Activated CD8-positive, alpha-beta T cell treated with anti-CD3 and anti-CD28 coated beads for 36 hours (primary cell): ENCODE measurements around the gene KCNJ4. TPM values are rescaled to one million over a fixed set of nuclear protein-coding genes. Genes with fewer than 3 reads are reported as not detected.
A peak's percentile ranks its signal among the peaks of the same experiment; 100 is the strongest.

ENCODE experiments used
- ATAC-seq: fragments of 200-7000 bp; cut with Tn5 transposase; one replicate; pipeline ENCODE4 v1.10.0; 2021; ENCODE audit warnings: mild to moderate bottlenecking, moderate library complexity
- CTCF ChIA-PET: fragments of 350-600 bp; sonication (Branson Sonifier 250); formaldehyde crosslinking; loops from one replicate; lab custom pipeline; 2021; ENCODE audit warnings: antibody characterized with exemption; lab: Charles Lee
- POLR2A ChIA-PET: fragments of 350-600 bp; sonication (Branson Sonifier 250); formaldehyde crosslinking; loops from one replicate; lab custom pipeline; 2021; ENCODE audit warnings: antibody characterized with exemption; lab: Charles Lee
- DNase-seq: peaks from one replicate; pipeline ENCODE4 v3.0.0-alpha.2; 2020
- H3K27ac Mint-ChIP-seq: one replicate; pipeline ENCODE4 v1.8.0; 2021; ENCODE audit warnings: mild to moderate bottlenecking, mixed read lengths
- H3K27me3 Mint-ChIP-seq: one replicate; pipeline ENCODE4 v1.8.0; 2021; ENCODE audit warnings: mixed read lengths
- H3K36me3 Mint-ChIP-seq: one replicate; pipeline ENCODE4 v1.8.0; 2021; ENCODE audit warnings: low read depth, mixed read lengths
- H3K4me1 Mint-ChIP-seq: one replicate; pipeline ENCODE4 v1.8.0; 2021; ENCODE audit warnings: low read depth, mixed read lengths
- H3K4me3 Mint-ChIP-seq: one replicate; pipeline ENCODE4 v1.8.0; 2021; ENCODE audit warnings: mild to moderate bottlenecking, moderate library complexity, mixed read lengths
- H3K9me3 Mint-ChIP-seq: one replicate; pipeline ENCODE4 v1.8.0; 2021; ENCODE audit warnings: mixed read lengths
- intact Hi-C: fragments of 100-400 bp; cut with micrococcal nuclease; formaldehyde crosslinking; loops from one replicate; pipeline ENCODE4 v1.10.0; 2022
- total RNA-seq, 2 experiments: library from RNA; stranded (reverse); gene quantifications; one replicate each; pipeline ENCODE4 v1.2.3, GENCODE V29; 2021
- TF ChIP-seq, protein P1 (sequence below): fragments of 200-600 bp; IDR thresholded peaks from one replicate; pipeline ENCODE4 v1.8.0; 2022; ENCODE audit warnings: antibody characterized with exemption, mild to moderate bottlenecking

KCNJ4 gene
- total RNA-seq, 2 experiments from 2014 or later, result not detected

GRCh38 chr22:38468443-38469305, 13.7 kb upstream of the KCNJ4 start:
- Mint-ChIP-seq H3K4me1 (peaks cover 4% of the 10 kb centered on the region), H3K4me3 (peak overlapping the region; percentile 69), H3K27me3 (peaks cover 25% of the 10 kb centered on the region), H3K9me3 (no peaks in the 10 kb centered on the region), H3K27ac (no peak overlapping the region), H3K36me3 (no peaks in the 10 kb centered on the region)
- DNase-seq, result no peak
- CTCF ChIA-PET, result interaction anchor here (0.9 kb wide), 2 partner anchors 27 to 103 kb away, joined by 3 read pairs; no protein-coding TSS in a partner anchor
- intact Hi-C loops, result no loop called here
- peak; percentile 10 for ATAC-seq
- POLR2A ChIA-PET, result interaction anchor here (0.9 to 2.0 kb wide), 5 partner anchors 9 to 98 kb away, joined by 3 to 10 read pairs (median 3); no protein-coding TSS in a partner anchor
- TF ChIP-seq, protein P1, sequence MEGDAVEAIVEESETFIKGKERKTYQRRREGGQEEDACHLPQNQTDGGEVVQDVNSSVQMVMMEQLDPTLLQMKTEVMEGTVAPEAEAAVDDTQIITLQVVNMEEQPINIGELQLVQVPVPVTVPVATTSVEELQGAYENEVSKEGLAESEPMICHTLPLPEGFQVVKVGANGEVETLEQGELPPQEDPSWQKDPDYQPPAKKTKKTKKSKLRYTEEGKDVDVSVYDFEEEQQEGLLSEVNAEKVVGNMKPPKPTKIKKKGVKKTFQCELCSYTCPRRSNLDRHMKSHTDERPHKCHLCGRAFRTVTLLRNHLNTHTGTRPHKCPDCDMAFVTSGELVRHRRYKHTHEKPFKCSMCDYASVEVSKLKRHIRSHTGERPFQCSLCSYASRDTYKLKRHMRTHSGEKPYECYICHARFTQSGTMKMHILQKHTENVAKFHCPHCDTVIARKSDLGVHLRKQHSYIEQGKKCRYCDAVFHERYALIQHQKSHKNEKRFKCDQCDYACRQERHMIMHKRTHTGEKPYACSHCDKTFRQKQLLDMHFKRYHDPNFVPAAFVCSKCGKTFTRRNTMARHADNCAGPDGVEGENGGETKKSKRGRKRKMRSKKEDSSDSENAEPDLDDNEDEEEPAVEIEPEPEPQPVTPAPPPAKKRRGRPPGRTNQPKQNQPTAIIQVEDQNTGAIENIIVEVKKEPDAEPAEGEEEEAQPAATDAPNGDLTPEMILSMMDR, result no peak

DNA sequence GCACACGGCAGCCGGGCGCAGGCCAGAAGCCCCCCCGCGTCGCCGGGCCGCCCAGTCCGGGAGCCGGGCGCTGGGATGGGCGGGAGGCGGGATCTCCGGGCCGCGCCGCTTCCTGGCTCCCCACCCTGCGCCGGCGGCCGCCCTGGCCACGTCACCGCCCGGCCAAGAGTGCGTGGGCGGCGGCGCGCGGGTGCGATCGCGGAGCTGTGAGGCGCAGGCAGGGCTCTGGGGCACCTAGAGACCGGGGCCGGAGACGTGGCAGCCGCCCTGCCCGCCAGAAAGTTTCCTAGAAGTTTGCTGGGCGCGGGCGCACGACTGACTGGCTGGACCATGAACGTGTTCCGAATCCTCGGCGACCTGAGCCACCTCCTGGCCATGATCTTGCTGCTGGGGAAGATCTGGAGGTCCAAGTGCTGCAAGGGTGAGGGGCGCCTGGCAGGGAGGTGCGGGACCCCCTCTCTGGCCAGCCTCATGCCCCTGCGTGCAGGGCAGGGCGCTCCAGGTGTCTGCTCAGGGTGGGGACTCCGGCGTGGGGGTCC, 13.0 kb upstream of the KCNJ4 start, which contains the start of gene KDELR3:
Gene KDELR3 (plus strand): TSS at position 193 of the 539 bp plus-strand sequence. CDS start 138 bp downstream, at position 331.
- peaks cover 28% of the 10 kb centered on the region for H3K27me3 Mint-ChIP-seq
- peaks cover 4% of the 10 kb centered on the region for H3K4me1 Mint-ChIP-seq
- no peaks in the 10 kb centered on the region for H3K9me3 Mint-ChIP-seq
- intact Hi-C loops, result no loop called here
- TF ChIP-seq, protein P1, result peak; percentile 18
- DNase-seq, result peak; percentile 78
- ChIA-PET CTCF (interaction anchor here (0.9 kb wide), 2 partner anchors 28 to 103 kb away, joined by 3 read pairs; no protein-coding TSS in a partner anchor), POLR2A (interaction anchor here (1.1 to 2.0 kb wide), 4 partner anchors 10 to 99 kb away, joined by 3 to 10 read pairs (median 5); no protein-coding TSS in a partner anchor)
- H3K4me3 Mint-ChIP-seq, result peak within 1 kb of the TSS; percentile 69
- H3K36me3 Mint-ChIP-seq, result no peaks in the 10 kb centered on the region
- ATAC-seq, result peak; percentile 94
- peak within 1 kb of the TSS; percentile 30 for H3K27ac Mint-ChIP-seq

GRCh38 chr22:38467438-38467903, 12.5 kb upstream of the KCNJ4 start:
- TF ChIP-seq, protein P1, result no peak
- peak overlapping the region; percentile 25 for H3K27ac Mint-ChIP-seq
- H3K27me3 Mint-ChIP-seq, result peaks cover 31% of the 10 kb centered on the region
- no peak for ATAC-seq
- H3K9me3 Mint-ChIP-seq, result no peaks in the 10 kb centered on the region
- peaks cover 4% of the 10 kb centered on the region for H3K4me1 Mint-ChIP-seq
- H3K36me3 Mint-ChIP-seq, result no peaks in the 10 kb centered on the region
- intact Hi-C loops, result no loop called here
- ChIA-PET CTCF (interaction anchor here (0.9 kb wide), 2 partner anchors 28 to 104 kb away, joined by 3 read pairs; no protein-coding TSS in a partner anchor), POLR2A (interaction anchor here (1.1 to 1.4 kb wide), 3 partner anchors 10 to 99 kb away, joined by 3 to 7 read pairs (median 3); no protein-coding TSS in a partner anchor)
- DNase-seq, result no peak
- peak overlapping the region; percentile 62 for H3K4me3 Mint-ChIP-seq

DNA sequence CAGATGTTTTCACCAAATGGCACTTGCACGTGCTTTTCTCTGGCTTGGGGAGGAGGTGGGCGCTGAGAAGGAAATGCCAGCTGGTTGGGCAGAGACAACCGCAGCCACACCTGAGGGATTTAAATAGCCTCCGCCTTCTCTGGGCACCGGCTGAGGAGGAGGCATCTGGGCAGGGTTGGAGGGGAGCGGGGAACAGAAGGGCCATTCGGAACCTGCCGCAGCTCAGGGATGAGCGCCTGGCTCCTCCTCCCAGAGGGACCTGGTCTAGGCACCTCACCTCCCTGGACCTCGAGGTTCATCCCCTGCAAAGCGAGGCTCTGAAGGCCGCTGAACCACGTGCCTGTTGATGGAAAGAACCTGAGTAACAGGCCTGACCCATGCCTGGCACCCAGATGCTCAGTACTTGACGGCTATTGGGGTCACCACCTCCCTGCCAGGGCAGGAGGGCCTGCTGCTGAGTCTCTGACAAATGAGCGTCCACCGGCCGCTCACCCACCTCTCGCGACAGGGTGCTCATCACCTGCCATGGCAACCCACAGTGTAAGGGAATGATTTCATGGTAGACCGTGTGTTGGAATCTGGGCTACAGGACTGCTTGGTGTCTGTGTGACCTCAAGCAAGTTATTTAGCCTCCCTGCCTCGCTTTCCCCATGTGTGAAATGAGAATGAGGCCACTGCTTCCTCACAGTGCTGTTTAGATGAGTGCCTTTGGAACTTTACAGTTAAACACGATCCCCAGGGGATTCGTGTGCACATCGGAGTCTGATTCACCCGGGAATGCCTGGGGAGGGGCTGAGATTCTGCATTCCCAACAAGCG, 10.9 kb upstream of the KCNJ4 start:
- Mint-ChIP-seq H3K36me3 (no peaks in the 10 kb centered on the region), H3K4me1 (peaks cover 8% of the 10 kb centered on the region), H3K27me3 (peaks cover 44% of the 10 kb centered on the region), H3K9me3 (no peaks in the 10 kb centered on the region), H3K27ac (no peak overlapping the region), H3K4me3 (no peak overlapping the region)
- intact Hi-C loops, result no loop called here
- TF ChIP-seq, protein P1, result no peak
- DNase-seq, result no peak
- no peak for ATAC-seq
- ChIA-PET CTCF (no interaction called here), POLR2A (interaction anchor here (1.3 kb wide), 1 partner anchor 15 kb away, joined by 3 read pairs; no protein-coding TSS in a partner anchor)
